RWPE2 (cell line): ENCODE results near the gene RIC3.

ENCODE experiments used
- ATAC-seq: fragments of 200-7000 bp; cut with Tn5 transposase; 3 replicates; pipeline ENCODE4 v1.9.1; 2021; ENCODE audit warnings: low read depth
- DNase-seq: peaks from one replicate; pipeline ENCODE4 v3.0.0-alpha.2; 2020; ENCODE audit warnings: low spot score
- H3K27ac ChIP-seq: fragments of 450-650 bp; 2 replicates; pipeline ENCODE4 v1.5.1; 2017; ENCODE audit warnings: mild to moderate bottlenecking; ENCODE audit not compliant: poor library complexity, severe bottlenecking
- H3K27me3 ChIP-seq: fragments of 250-450 bp; sonication (Bioruptor Pico); 2 replicates; pipeline ENCODE4 v1.5.1; 2021; ENCODE audit warnings: mild to moderate bottlenecking, moderate library complexity; ENCODE audit not compliant: insufficient read depth, poor library complexity, severe bottlenecking
- H3K36me3 ChIP-seq: fragments of 250-450 bp; sonication (Bioruptor Pico); 2 replicates; pipeline ENCODE4 v1.5.1; 2020; ENCODE audit warnings: low read depth, mild to moderate bottlenecking, moderate library complexity
- H3K4me1 ChIP-seq: fragments of 250-450 bp; sonication (Bioruptor Pico); 2 replicates; pipeline ENCODE4 v1.5.1; 2021; ENCODE audit warnings: mild to moderate bottlenecking, moderate library complexity; ENCODE audit not compliant: insufficient read depth, poor library complexity, severe bottlenecking
- H3K4me3 ChIP-seq: fragments of 250-450 bp; sonication (Bioruptor Pico); 2 replicates; pipeline ENCODE4 v1.5.1; 2021; ENCODE audit warnings: mild to moderate bottlenecking, moderate library complexity; ENCODE audit not compliant: severe bottlenecking
- H3K9me3 ChIP-seq: fragments of 250-450 bp; sonication (Bioruptor Pico); 2 replicates; pipeline ENCODE4 v1.5.1; 2021; ENCODE audit warnings: mild to moderate bottlenecking, moderate library complexity; ENCODE audit not compliant: severe bottlenecking
- CTCF ChIP-seq: fragments of 450-650 bp; IDR thresholded peaks from one replicate; pipeline ENCODE4 v1.5.1; 2017; ENCODE audit warnings: mild to moderate bottlenecking, moderate library complexity; ENCODE audit not compliant: poor library complexity, severe bottlenecking

RIC3 gene

DNA sequence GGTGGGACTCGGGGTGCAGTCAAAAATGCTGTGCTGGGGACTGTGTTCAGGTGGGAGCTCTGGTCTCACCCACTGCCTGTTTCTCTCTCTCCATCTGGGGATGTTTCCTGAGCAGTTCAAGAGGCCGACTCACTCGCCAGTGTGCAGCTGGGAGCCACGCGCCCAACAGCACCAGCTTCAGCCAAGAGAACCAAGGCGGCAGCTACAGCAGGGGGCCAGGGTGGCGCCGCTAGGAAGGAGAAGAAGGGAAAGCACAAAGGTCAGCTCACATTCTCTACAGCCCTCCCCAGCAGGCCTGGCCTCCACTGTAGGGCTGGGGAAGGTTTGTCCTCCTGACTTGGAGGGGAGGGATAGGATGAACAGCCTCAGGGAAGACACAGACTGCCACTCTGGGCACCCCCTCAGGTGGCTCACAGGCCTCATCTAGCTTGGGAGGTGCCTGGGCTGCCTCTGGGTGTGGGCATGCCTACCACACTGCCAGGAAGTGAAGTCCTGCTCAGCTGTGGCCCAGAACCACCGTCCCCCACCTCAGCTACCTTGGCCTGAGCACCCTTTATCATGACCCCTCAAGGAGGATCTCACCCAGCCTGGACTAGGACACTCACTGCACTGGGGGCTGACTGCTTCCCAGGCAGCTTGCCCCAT lies 74.8 kb downstream of the RIC3 start:
- ATAC-seq (no peak), DNase-seq (no peak)
- H3K4me3 ChIP-seq: no peak overlapping the region
- H3K27ac ChIP-seq: no peak overlapping the region
- H3K36me3 ChIP-seq: peaks cover 5% of the 10 kb centered on the region
- H3K4me1 ChIP-seq: no peaks in the 10 kb centered on the region
- TF ChIP-seq CTCF: no peak
- no peaks in the 10 kb centered on the region for H3K27me3 ChIP-seq
- no peaks in the 10 kb centered on the region for H3K9me3 ChIP-seq

GRCh38 chr11:8092587-8093424 lies 76.0 kb downstream of the RIC3 start:
- no peaks in the 10 kb centered on the region for H3K36me3 ChIP-seq
- ATAC-seq: peak; percentile 83
- no peaks in the 10 kb centered on the region for H3K4me1 ChIP-seq
- no peaks in the 10 kb centered on the region for H3K27me3 ChIP-seq
- H3K27ac ChIP-seq: no peak overlapping the region
- DNase-seq: peak; percentile 63
- peak; percentile 73 for TF ChIP-seq CTCF
- no peaks in the 10 kb centered on the region for H3K9me3 ChIP-seq
- H3K4me3 ChIP-seq: no peak overlapping the region

- H3K9me3 ChIP-seq: no peaks in the 10 kb centered on the region
- no peaks in the 10 kb centered on the region for H3K27me3 ChIP-seq
- no peak overlapping the region for H3K27ac ChIP-seq
- TF ChIP-seq CTCF: no peak
- no peak for DNase-seq
- no peak overlapping the region for H3K4me3 ChIP-seq
- no peak for ATAC-seq
- no peaks in the 10 kb centered on the region for H3K36me3 ChIP-seq
- no peaks in the 10 kb centered on the region for H3K4me1 ChIP-seq
Observed at GRCh38 chr11:8091721-8092120, 77.1 kb downstream of the RIC3 start.

DNA sequence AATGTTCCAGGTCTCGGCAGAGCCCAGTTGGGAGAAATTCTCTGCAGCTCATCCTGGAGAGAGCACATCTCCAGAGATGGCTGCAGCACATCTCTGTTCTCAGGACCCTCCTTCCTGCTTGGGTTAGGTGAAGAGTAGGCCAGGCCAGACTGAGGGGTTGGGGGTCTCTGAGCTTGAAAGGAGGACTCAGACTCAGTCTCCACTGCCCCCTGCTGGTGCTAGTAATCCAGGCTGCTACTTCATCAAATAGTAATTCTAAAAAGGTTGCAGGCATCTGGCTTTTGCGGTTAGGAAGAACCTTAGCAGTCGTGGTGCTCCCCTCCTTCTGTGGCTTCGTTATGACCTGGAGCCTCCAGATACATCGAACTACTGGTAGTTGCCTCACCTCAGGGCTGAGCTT lies 78.1 kb downstream of the RIC3 start:
- Histone ChIP-seq H3K27ac (no peak overlapping the region), H3K36me3 (no peaks in the 10 kb centered on the region), H3K9me3 (no peaks in the 10 kb centered on the region), H3K4me3 (no peak overlapping the region), H3K4me1 (no peaks in the 10 kb centered on the region), H3K27me3 (no peaks in the 10 kb centered on the region)
- no peak for DNase-seq
- no peak for ATAC-seq
- peak; percentile 40 for TF ChIP-seq CTCF
